Measurements from ENCODE around the gene NCOR2. TPM values are rescaled to one million over a fixed set of nuclear protein-coding genes. Genes with fewer than 3 reads are reported as not detected.

NCOR2 gene
- total and polyA plus RNA-seq, 2 of the 4 experiments (the other 2 are of a cell fraction): 12.9 to 40.8 TPM

GRCh38 chr12:124541322-124541721 is 26.1 kb downstream of the NCOR2 start:
- H2AK9ac ChIP-seq (replicated peaks; ENCODE audit: low read depth, low read length, poor library complexity): no peak overlapping the region
- in situ Hi-C loops (cut with MboI; ENCODE audit: low sequenced_read_pairs) (no loop called here), intact Hi-C loops (cut with micrococcal nuclease) (no loop called here), dilution Hi-C loops (cut with HindIII; ENCODE audit: low sequenced_read_pairs, unreplicated experiment) (no loop called here)
- no TSS peak for BruUV-seq (replicated peaks)
- POLR2A ChIA-PET (ENCODE audit: unreplicated experiment): no interaction called here
- H3K23ac ChIP-seq (ENCODE audit: low read depth, low read length): no peak overlapping the region
- WGBS, 2 experiments (ENCODE audit: extremely low coverage in 2 of 2, insufficient read length in 1 of 2): 100% methylated on average over 1 of the region's 1 CpG; no CpG with 5 or more reads in 1 of the 2 experiments
- peaks cover 29% of the 10 kb centered on the region for H3K9me1 ChIP-seq (ENCODE audit: insufficient read depth, low read length)
- H3K4me1 ChIP-seq (ENCODE audit: control insufficient read depth, insufficient read depth, low read length): peaks cover 52% of the 10 kb centered on the region
- no peak overlapping the region for H4K91ac ChIP-seq (ENCODE audit: insufficient read depth, low read depth, low read length)
- no peak overlapping the region for H3K4me3 ChIP-seq (ENCODE audit: insufficient read depth, low read depth, low read length)
- TF ChIP-seq RFX5 (IDR thresholded peaks at IDR 0.05; ENCODE audit: low read depth, low read length) (no peak), MAZ (IDR thresholded peaks at IDR 0.05; ENCODE audit: borderline replicate concordance, low read depth, low read length) (no peak)
- H2BK20ac ChIP-seq (ENCODE audit: low read depth, low read length): no peak overlapping the region
- H4K5ac ChIP-seq (ENCODE audit: low read depth, low read length): no peak overlapping the region
- no peak overlapping the region for H2BK15ac ChIP-seq (ENCODE audit: low read depth, low read length)
- no peak overlapping the region for H3K56ac ChIP-seq (ENCODE audit: extremely low read depth, insufficient read depth, low read length)
- H3K27ac ChIP-seq (ENCODE audit: insufficient read depth, low read length): no peak overlapping the region
- no peaks in the 10 kb centered on the region for H3K27me3 ChIP-seq (ENCODE audit: control insufficient read depth, insufficient read depth, low read length)
- no peak overlapping the region for H3K14ac ChIP-seq (replicated peaks; ENCODE audit: low read depth, low read length)
- H2BK120ac ChIP-seq (ENCODE audit: low read depth, low read length): no peak overlapping the region
- H3K18ac ChIP-seq (ENCODE audit: low read depth, low read length): no peak overlapping the region
- 0 out of 2 replicates have a peak, but pooled peaks cover 2% of the 10 kb centered on the region for H3K9me3 ChIP-seq (ENCODE audit: control insufficient read depth, insufficient read depth, low read length)
- no peak overlapping the region for H3K4ac ChIP-seq (ENCODE audit: low read depth, low read length)
- H3K4me2 ChIP-seq (ENCODE audit: low read depth, low read length): no peak overlapping the region
- peaks cover 23 to 84% of the 10 kb centered on the region in 2 experiments for H3K79me1 ChIP-seq (ENCODE audit: low read depth in 1 of 2, low read length in 2 of 2)
- no peak overlapping the region for H2AK5ac ChIP-seq (ENCODE audit: low read depth, low read length)
- H4K8ac ChIP-seq (ENCODE audit: low read depth in 2 of 2, low read length in 2 of 2): no peak overlapping the region
- CTCF ChIA-PET: no interaction called here
- ATAC-seq (ENCODE audit: low read depth): no peak
- H3K9ac ChIP-seq (ENCODE audit: low read depth, low read length): no peak overlapping the region
- peaks cover 90% of the 10 kb centered on the region for H4K20me1 ChIP-seq (ENCODE audit: insufficient read depth, low read length)
- no peak overlapping the region for H2BK5ac ChIP-seq (ENCODE audit: low read depth, low read length, poor library complexity, severe bottlenecking)
- H2AFZ ChIP-seq (replicated peaks; ENCODE audit: low read length, poor library complexity): no peak overlapping the region
- 0 out of 2 replicates have a peak, but pooled peaks cover 2% of the 10 kb centered on the region for H3K36me3 ChIP-seq (ENCODE audit: control insufficient read depth, insufficient read depth, low read length)
- no peak for DNase-seq

Data from IMR-90 (cell line).